GM23338 (cell line): ENCODE results near the gene RWDD2A.

Experiments used
- CTCF ChIP-seq, 2 experiments: fragments of 200-600 bp in 1 of 2; sonication (generic) in 1 of 2; conservative IDR thresholded peaks; 2 replicates each; pipeline versions ENCODE4 v1.5.1 to v1.6.1; 2016 to 2017; ENCODE audit warnings: antibody characterized with exemption in 2 of 2, low read depth in 2 of 2, mild to moderate bottlenecking in 2 of 2, moderate library complexity in 1 of 2
- EZH2 ChIP-seq: fragments of 200-600 bp; sonication (generic); IDR thresholded peaks from one replicate; pipeline ENCODE4 v1.8.0; 2017; ENCODE audit warnings: antibody characterized with exemption, mild to moderate bottlenecking, low read depth; ENCODE audit not compliant: unreplicated experiment
- POLR2AphosphoS5 ChIP-seq: IDR thresholded peaks from 2 replicates; pipeline ENCODE4 v1.6.1; 2016; ENCODE audit warnings: antibody characterized with exemption, low read depth
- REST ChIP-seq: IDR thresholded peaks from one replicate; pipeline ENCODE4 v1.6.1; 2018; ENCODE audit warnings: antibody characterized with exemption; ENCODE audit not compliant: unreplicated experiment
- STAT1 ChIP-seq: IDR thresholded peaks from one replicate; pipeline ENCODE4 v1.6.1; 2016; ENCODE audit warnings: antibody characterized with exemption; ENCODE audit not compliant: unreplicated experiment
- ZNF114 ChIP-seq: fragments of 250-450 bp; sonication (Bioruptor Pico); IDR thresholded peaks from 2 replicates; pipeline ENCODE4 v1.5.0; 2020; ENCODE audit warnings: mild to moderate bottlenecking, moderate library complexity

GRCh38 chr6:83168556-83168955 is 24.6 kb upstream of the RWDD2A start:
- TF ChIP-seq CTCF (conservative IDR thresholded peaks at IDR 0.05; ENCODE audit: low read depth in 2 of 2) = no peak
- no peak for TF ChIP-seq EZH2
- no peak for TF ChIP-seq POLR2AphosphoS5
- no peak for TF ChIP-seq ZNF114 (CRISPR knock-in tag)
- no peak for TF ChIP-seq STAT1
- TF ChIP-seq REST = no peak
